ENCODE measurements around the gene MMP3. TPM values are rescaled to one million over a fixed set of nuclear protein-coding genes. Genes with fewer than 3 reads are reported as not detected.
A peak's percentile ranks its signal among the peaks of the same experiment; 100 is the strongest.

The MMP3 gene
- total RNA-seq, 1 experiment from 2014 or later = not detected

DNA sequence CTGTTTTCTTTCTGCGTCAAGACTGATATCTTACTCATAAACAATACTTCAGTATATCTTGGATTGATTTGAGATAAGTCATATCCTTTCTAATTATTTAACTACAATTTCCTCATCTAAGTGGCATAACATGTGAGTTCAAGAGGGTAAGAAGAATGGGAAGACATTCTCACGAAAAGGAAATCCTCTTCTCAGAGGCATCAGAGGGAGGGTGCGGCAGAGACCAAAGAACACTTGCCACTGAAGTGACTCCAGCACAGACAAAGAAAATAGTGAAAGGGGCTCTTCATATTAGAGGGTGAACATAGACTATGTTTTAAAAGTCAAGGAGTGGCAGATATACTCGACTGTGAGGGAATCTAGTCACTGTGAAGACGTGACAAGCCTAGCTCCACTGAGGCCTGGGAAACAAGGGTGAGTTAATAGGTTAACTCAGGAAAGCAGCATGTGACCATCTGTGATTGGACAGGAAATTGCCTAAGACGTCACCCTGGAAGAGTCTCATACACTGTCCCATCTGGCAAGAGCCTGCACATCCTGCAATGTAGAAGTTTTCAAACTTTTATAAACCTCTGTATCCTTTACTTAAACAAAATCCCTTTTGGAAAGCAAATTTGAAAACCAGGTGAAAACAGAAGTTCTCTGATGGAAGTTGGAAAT lies 43.6 kb downstream of the MMP3 start:
- no peak overlapping the region for H3K4me3 ChIP-seq
- CTCF ChIA-PET = no interaction called here
- intact Hi-C loops (cut with micrococcal nuclease; ENCODE audit: unreplicated experiment) = loop anchor here (10.0 kb wide), 1 partner anchor 115 kb away; no protein-coding TSS in a partner anchor
- peaks cover 11% of the 10 kb centered on the region; the same call in 1 of the 2 replicates for H3F3A ChIP-seq (ENCODE audit: insufficient read depth, low read depth)
- no peaks in the 10 kb centered on the region for H3K27me3 ChIP-seq (ENCODE audit: insufficient read depth, low read depth)
- POLR2A ChIA-PET (ENCODE audit: unreplicated experiment) = no interaction called here
- H3K79me2 ChIP-seq (ENCODE audit: low read depth) = no peaks in the 10 kb centered on the region
- H3K36me3 ChIP-seq (ENCODE audit: low read depth) = no peaks in the 10 kb centered on the region
- TF ChIP-seq, protein P1, sequence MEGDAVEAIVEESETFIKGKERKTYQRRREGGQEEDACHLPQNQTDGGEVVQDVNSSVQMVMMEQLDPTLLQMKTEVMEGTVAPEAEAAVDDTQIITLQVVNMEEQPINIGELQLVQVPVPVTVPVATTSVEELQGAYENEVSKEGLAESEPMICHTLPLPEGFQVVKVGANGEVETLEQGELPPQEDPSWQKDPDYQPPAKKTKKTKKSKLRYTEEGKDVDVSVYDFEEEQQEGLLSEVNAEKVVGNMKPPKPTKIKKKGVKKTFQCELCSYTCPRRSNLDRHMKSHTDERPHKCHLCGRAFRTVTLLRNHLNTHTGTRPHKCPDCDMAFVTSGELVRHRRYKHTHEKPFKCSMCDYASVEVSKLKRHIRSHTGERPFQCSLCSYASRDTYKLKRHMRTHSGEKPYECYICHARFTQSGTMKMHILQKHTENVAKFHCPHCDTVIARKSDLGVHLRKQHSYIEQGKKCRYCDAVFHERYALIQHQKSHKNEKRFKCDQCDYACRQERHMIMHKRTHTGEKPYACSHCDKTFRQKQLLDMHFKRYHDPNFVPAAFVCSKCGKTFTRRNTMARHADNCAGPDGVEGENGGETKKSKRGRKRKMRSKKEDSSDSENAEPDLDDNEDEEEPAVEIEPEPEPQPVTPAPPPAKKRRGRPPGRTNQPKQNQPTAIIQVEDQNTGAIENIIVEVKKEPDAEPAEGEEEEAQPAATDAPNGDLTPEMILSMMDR (conservative IDR thresholded peaks at IDR 0.05) = no peak
- TF ChIP-seq EZH2 (IDR thresholded peaks at IDR 0.05; ENCODE audit: low read depth) = no peak
- H3K27ac ChIP-seq = no peak overlapping the region
- H3K9me2 ChIP-seq (ENCODE audit: insufficient read depth) = no peaks in the 10 kb centered on the region
- H3K4me2 ChIP-seq = no peak overlapping the region
- DNase-seq = no peak
- peaks cover 10% of the 10 kb centered on the region; the same call in 1 of the 2 replicates for H3K4me1 ChIP-seq (replicated peaks; ENCODE audit: insufficient read depth)
- BruUV-seq (replicated peaks) = no TSS peak
- H3K9me3 ChIP-seq (ENCODE audit: insufficient read depth, low read depth) = no peaks in the 10 kb centered on the region
- H2AFZ ChIP-seq = no peak overlapping the region
- H4K20me1 ChIP-seq (ENCODE audit: insufficient read depth) = no peaks in the 10 kb centered on the region

DNA sequence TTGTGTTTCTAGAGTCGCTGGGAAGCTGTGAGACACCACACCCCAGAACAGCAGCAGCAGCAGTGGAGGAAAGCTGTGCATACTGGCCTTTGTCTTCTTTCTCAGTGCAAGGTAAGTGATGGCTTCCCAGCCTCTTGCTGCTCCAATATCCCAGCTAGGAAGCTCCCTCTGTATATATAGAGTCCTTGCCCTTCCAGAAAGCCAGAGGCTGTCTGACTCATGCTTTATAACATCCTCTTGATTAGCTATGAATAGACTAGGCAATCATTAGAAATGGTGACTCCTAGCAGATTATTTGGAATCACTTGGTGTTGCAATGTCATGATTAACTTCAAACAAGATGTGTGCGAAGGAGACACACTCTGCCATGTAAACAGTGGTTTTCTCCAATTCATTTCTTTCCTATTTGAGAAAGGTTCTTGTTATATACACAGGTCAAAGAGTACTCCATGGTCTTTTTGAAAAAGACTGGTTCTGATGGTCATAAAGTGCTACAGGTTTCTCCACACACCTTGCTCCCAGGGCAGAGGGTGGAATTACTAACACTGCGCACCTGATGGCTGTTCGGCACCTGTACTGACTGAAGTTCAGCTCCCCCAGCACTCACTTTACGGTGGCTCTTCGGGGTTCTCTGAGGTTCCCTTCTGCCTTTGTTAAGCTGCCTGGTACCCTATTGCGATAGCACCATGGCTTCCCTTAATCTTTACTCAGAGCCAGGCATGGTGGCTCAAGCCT lies 45.2 kb downstream of the MMP3 start, which contains the start of gene MMP1:
MMP1 (minus strand) TSS at position 149 of the 735 bp plus-strand sequence; CDS start at position 81, 68 bp downstream.
- no peaks in the 10 kb centered on the region for H3K9me3 ChIP-seq (ENCODE audit: insufficient read depth, low read depth)
- peak in 1 of 2 experiments; percentile 45 for DNase-seq
- no peaks in the 10 kb centered on the region for H3K27me3 ChIP-seq (ENCODE audit: insufficient read depth, low read depth)
- no peak within 1 kb of the TSS for H3K27ac ChIP-seq
- ChIA-PET POLR2A (ENCODE audit: unreplicated experiment) (no interaction called here), CTCF (no interaction called here)
- H3K9me2 ChIP-seq (ENCODE audit: insufficient read depth) = no peaks in the 10 kb centered on the region
- H3F3A ChIP-seq (ENCODE audit: insufficient read depth, low read depth) = peaks cover 11% of the 10 kb centered on the region; the same call in 1 of the 2 replicates
- no TSS peak for BruUV-seq (replicated peaks)
- no peaks in the 10 kb centered on the region for H3K79me2 ChIP-seq (ENCODE audit: low read depth)
- peaks cover 10% of the 10 kb centered on the region; the same call in 1 of the 2 replicates for H3K4me1 ChIP-seq (replicated peaks; ENCODE audit: insufficient read depth)
- H3K36me3 ChIP-seq (ENCODE audit: low read depth) = no peaks in the 10 kb centered on the region
- no peaks in the 10 kb centered on the region for H4K20me1 ChIP-seq (ENCODE audit: insufficient read depth)
- intact Hi-C loops (cut with micrococcal nuclease; ENCODE audit: unreplicated experiment) = no loop called here
- H3K4me3 ChIP-seq = no peak within 1 kb of the TSS
- 0 out of 2 replicates have a peak within 1 kb of the TSS, but pooled peaks have one; percentile 10 for H3K4me2 ChIP-seq
- no peak within 1 kb of the TSS; the same call in 1 of the 2 replicates for H2AFZ ChIP-seq
- TF ChIP-seq, protein P1 (conservative IDR thresholded peaks at IDR 0.05) = no peak
- TF ChIP-seq EZH2 (IDR thresholded peaks at IDR 0.05; ENCODE audit: low read depth) = no peak

DNA sequence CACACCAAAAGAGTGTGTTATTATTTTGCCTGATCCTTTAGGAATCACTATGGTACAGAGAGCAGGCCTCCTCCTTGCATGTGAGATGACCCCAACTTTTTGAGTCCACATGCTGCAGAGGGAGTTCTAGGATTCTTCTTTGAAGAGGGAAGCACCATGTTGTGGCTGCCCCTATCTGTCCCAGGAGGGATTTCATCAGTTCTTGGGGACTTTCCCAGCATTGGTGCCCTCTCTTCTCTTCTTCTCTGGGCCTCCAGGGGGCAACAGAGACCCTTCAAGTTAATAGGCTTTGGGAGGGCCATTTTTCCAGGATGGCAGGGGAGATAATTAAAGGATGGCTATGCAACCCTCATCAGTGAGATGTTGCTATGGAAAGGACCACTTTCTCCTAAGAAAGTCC lies 49.0 kb downstream of the MMP3 start:
- DNase-seq = no peak
- BruUV-seq (replicated peaks) = no TSS peak
- Histone ChIP-seq H4K20me1 (ENCODE audit: insufficient read depth) (no peaks in the 10 kb centered on the region), H3K79me2 (ENCODE audit: low read depth) (no peaks in the 10 kb centered on the region), H3K4me1 (replicated peaks; ENCODE audit: insufficient read depth) (peaks cover 10% of the 10 kb centered on the region; the same call in 1 of the 2 replicates), H3K9me3 (ENCODE audit: insufficient read depth, low read depth) (no peaks in the 10 kb centered on the region), H3K27me3 (ENCODE audit: insufficient read depth, low read depth) (no peaks in the 10 kb centered on the region), H3K36me3 (ENCODE audit: low read depth) (no peaks in the 10 kb centered on the region), H3K27ac (no peak overlapping the region), H2AFZ (no peak overlapping the region), H3F3A (ENCODE audit: insufficient read depth, low read depth) (peaks cover 11% of the 10 kb centered on the region; the same call in 1 of the 2 replicates), H3K4me2 (no peak overlapping the region), H3K9me2 (ENCODE audit: insufficient read depth) (no peaks in the 10 kb centered on the region), H3K4me3 (no peak overlapping the region)
- no peak for TF ChIP-seq EZH2 (IDR thresholded peaks at IDR 0.05; ENCODE audit: low read depth)
- TF ChIP-seq, protein P1 (conservative IDR thresholded peaks at IDR 0.05) = peak; percentile 59
- ChIA-PET POLR2A (ENCODE audit: unreplicated experiment) (no interaction called here), CTCF (no interaction called here)
- intact Hi-C loops (cut with micrococcal nuclease; ENCODE audit: unreplicated experiment) = no loop called here

Measured in PC-9 (cell line).